HepG2 (cell line): ENCODE results near the gene C6orf136. TPM values are rescaled to one million over a fixed set of nuclear protein-coding genes. Genes with fewer than 3 reads are reported as not detected.
A peak's percentile ranks its signal among the peaks of the same experiment; 100 is the strongest.

Source experiments
- AKAP8 ChIP-seq: sonication (generic); formaldehyde crosslinking; IDR thresholded peaks from 2 replicates; pipeline ENCODE4 v1.5.1; 2020; ENCODE audit warnings: mild to moderate bottlenecking, missing genetic modification reagents
- ARID2 ChIP-seq: sonication (generic); formaldehyde crosslinking; IDR thresholded peaks from 2 replicates; pipeline ENCODE4 v1.8.1; 2022; ENCODE audit warnings: mild to moderate bottlenecking, missing genetic modification reagents, borderline replicate concordance
- ARNT ChIP-seq: fragments of 450-650 bp; IDR thresholded peaks from 2 replicates; pipeline ENCODE4 v1.6.1; 2017
- ATF1 ChIP-seq: IDR thresholded peaks from 2 replicates; pipeline ENCODE4 v1.6.1; 2016; ENCODE audit warnings: mild to moderate bottlenecking, control low read depth
- CCDC6 ChIP-seq: sonication (generic); formaldehyde crosslinking; IDR thresholded peaks from 2 replicates; pipeline ENCODE4 v1.8.1; 2022; ENCODE audit warnings: mild to moderate bottlenecking, missing genetic modification reagents, moderate library complexity
- CEBPG ChIP-seq: IDR thresholded peaks from 2 replicates; pipeline ENCODE4 v1.6.1; 2016
- HNRNPL ChIP-seq: fragments of 200-400 bp; formaldehyde crosslinking; IDR thresholded peaks from 2 replicates; pipeline ENCODE4 v1.6.1; 2017; ENCODE audit warnings: mild to moderate bottlenecking, low read depth, low read length
- KAT8 ChIP-seq: IDR thresholded peaks from 2 replicates; pipeline ENCODE4 v1.6.1; 2016; ENCODE audit warnings: missing genetic modification reagents, missing compliant biosample characterization
- KMT2B ChIP-seq: IDR thresholded peaks from 2 replicates; pipeline ENCODE4 v1.6.1; 2016; ENCODE audit warnings: missing genetic modification reagents, missing compliant biosample characterization
- MIER2 ChIP-seq: IDR thresholded peaks from 2 replicates; pipeline ENCODE4 v1.6.1; 2016; ENCODE audit warnings: missing biosample characterization, missing genetic modification reagents
- MZF1 ChIP-seq: sonication (generic); formaldehyde crosslinking; IDR thresholded peaks from 2 replicates; pipeline ENCODE4 v1.8.1; 2023; ENCODE audit warnings: mild to moderate bottlenecking, missing genetic modification reagents, borderline replicate concordance
- NCOA5 ChIP-seq: sonication (generic); formaldehyde crosslinking; IDR thresholded peaks from 2 replicates; pipeline ENCODE4 v1.4.0; 2020; ENCODE audit warnings: missing genetic modification reagents
- PRPF4 ChIP-seq: fragments of 200-400 bp; formaldehyde crosslinking; IDR thresholded peaks from 2 replicates; pipeline ENCODE4 v1.6.1; 2016; ENCODE audit warnings: low read length, low read depth; ENCODE audit not compliant: poor library complexity, severe bottlenecking
- SYNCRIP ChIP-seq: fragments of 200-400 bp; formaldehyde crosslinking; IDR thresholded peaks from 2 replicates; pipeline ENCODE4 v1.6.1; 2018; ENCODE audit warnings: mild to moderate bottlenecking, low read depth, low read length; ENCODE audit not compliant: insufficient read depth
- TARDBP ChIP-seq: sonication (generic); formaldehyde crosslinking; IDR thresholded peaks from 2 replicates; pipeline ENCODE4 v1.8.0; 2022; ENCODE audit warnings: mild to moderate bottlenecking, missing genetic modification reagents
- TMF1 ChIP-seq: sonication (generic); formaldehyde crosslinking; IDR thresholded peaks from 2 replicates; pipeline ENCODE4 v1.8.1; 2022; ENCODE audit warnings: low read depth, missing genetic modification reagents
- TSC22D2 ChIP-seq: sonication (generic); formaldehyde crosslinking; IDR thresholded peaks from 2 replicates; pipeline ENCODE4 v1.5.1; 2020; ENCODE audit warnings: missing genetic modification reagents, mild to moderate bottlenecking, borderline replicate concordance
- ZBTB39 ChIP-seq: sonication (generic); formaldehyde crosslinking; IDR thresholded peaks from 2 replicates; pipeline ENCODE4 v1.5.0; 2020; ENCODE audit warnings: missing genetic modification reagents
- ZNF138 ChIP-seq: sonication (generic); formaldehyde crosslinking; IDR thresholded peaks from 2 replicates; pipeline ENCODE4 v1.5.0; 2020; ENCODE audit warnings: mild to moderate bottlenecking, low read depth, missing genetic modification reagents
- ZNF292 ChIP-seq: sonication (generic); formaldehyde crosslinking; IDR thresholded peaks from 2 replicates; pipeline ENCODE4 v1.8.1; 2022; ENCODE audit warnings: mild to moderate bottlenecking, low read depth, missing genetic modification reagents, borderline replicate concordance
- ZNF3 ChIP-seq: IDR thresholded peaks from 2 replicates; pipeline ENCODE4 v1.7.0; 2017; ENCODE audit warnings: inconsistent platforms
- ZNF33B ChIP-seq: sonication (generic); formaldehyde crosslinking; IDR thresholded peaks from 2 replicates; pipeline ENCODE4 v1.5.1; 2020; ENCODE audit warnings: mild to moderate bottlenecking, missing genetic modification reagents
- ZNF431 ChIP-seq: sonication (generic); formaldehyde crosslinking; IDR thresholded peaks from 2 replicates; pipeline ENCODE4 v1.9.0; 2022; ENCODE audit warnings: missing genetic modification reagents, low read depth, mild to moderate bottlenecking, borderline replicate concordance
- ZNF44 ChIP-seq: sonication (generic); formaldehyde crosslinking; IDR thresholded peaks from 2 replicates; pipeline ENCODE4 v1.5.1; 2020; ENCODE audit warnings: mild to moderate bottlenecking, missing genetic modification reagents
- ZNF562 ChIP-seq: sonication (generic); formaldehyde crosslinking; IDR thresholded peaks from 2 replicates; pipeline ENCODE4 v1.8.0; 2022; ENCODE audit warnings: missing genetic modification reagents, borderline replicate concordance
- ZNF572 ChIP-seq: sonication (generic); formaldehyde crosslinking; IDR thresholded peaks from 2 replicates; pipeline ENCODE4 v1.5.1; 2020; ENCODE audit warnings: mild to moderate bottlenecking, missing genetic modification reagents
- ZNF7 ChIP-seq: IDR thresholded peaks from 2 replicates; pipeline ENCODE4 v1.6.1; 2016; ENCODE audit warnings: missing biosample characterization, missing genetic modification reagents
- ZNF816 ChIP-seq: sonication (generic); formaldehyde crosslinking; IDR thresholded peaks from 2 replicates; pipeline ENCODE4 v1.8.0; 2022; ENCODE audit warnings: missing genetic modification reagents, mild to moderate bottlenecking, borderline replicate concordance
- ZSCAN29 ChIP-seq: sonication (generic); formaldehyde crosslinking; conservative IDR thresholded peaks from 2 replicates; pipeline ENCODE4 v1.4.0; 2020; ENCODE audit warnings: mild to moderate bottlenecking, missing genetic modification reagents
- polyA plus RNA-seq, 8 experiments: library from polyadenylated mRNA; depleted of rRNA in 3 of 8; stranded (reverse) in 7 of 8; unstranded in 1 of 8; fragments of >200 nt; fragmentation: Illumina TruSeq in 4 of 8; extraction: Trizol in 4 of 8; gene quantifications; 2 replicates each; pipeline versions ENCODE4 v1.2.1 to v1.2.3, GENCODE V29; 2011 to 2016; ENCODE audit warnings: low read depth in 4 of 8, missing spikeins in 1 of 8, mixed read lengths in 1 of 8; ENCODE audit not compliant: insufficient read depth in 1 of 8
- total RNA-seq, 5 experiments: library from RNA; depleted of rRNA; stranded (reverse); fragments of >200 nt; fragmentation: Illumina TruSeq; extraction: Trizol; gene quantifications; 2 replicates each; pipeline ENCODE4 v1.2.3, GENCODE V29; 2016; ENCODE audit warnings: low read depth in 1 of 5
- TF ChIP-seq, protein P1 (sequence below): sonication (generic); formaldehyde crosslinking; IDR thresholded peaks from 2 replicates; pipeline ENCODE4 v1.8.1; 2023; ENCODE audit warnings: mild to moderate bottlenecking, missing genetic modification reagents, borderline replicate concordance

C6orf136 gene
- total and polyA plus RNA-seq, 2 of the 13 experiments (the other 11 are each of a cell fraction or from before 2014, with no cell fraction given): 12.0 to 26.2 TPM

- TF ChIP-seq ZNF44 (CRISPR knock-in tag): peak; percentile 91
- TF ChIP-seq ZNF3 (CRISPR knock-in tag): no peak
- TF ChIP-seq ZNF138 (CRISPR knock-in tag): no peak
- TF ChIP-seq ARNT: no peak
- no peak for TF ChIP-seq ZNF562 (CRISPR knock-in tag)
- peak; percentile 65; the same call in 1 of the 2 replicates for TF ChIP-seq KMT2B (CRISPR knock-in tag)
- peak; percentile 69; the same call in 1 of the 2 replicates for TF ChIP-seq ZNF572 (CRISPR knock-in tag)
- TF ChIP-seq CEBPG (CRISPR knock-in tag): peak; percentile 63; the same call in 1 of the 2 replicates
- TF ChIP-seq, protein P1, sequence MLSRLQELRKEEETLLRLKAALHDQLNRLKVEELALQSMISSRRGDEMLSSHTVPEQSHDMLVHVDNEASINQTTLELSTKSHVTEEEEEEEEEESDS (CRISPR knock-in tag): peak; percentile 72; the same call in 1 of the 2 replicates
- no peak for TF ChIP-seq SYNCRIP
- TF ChIP-seq KAT8 (CRISPR knock-in tag): peak; percentile 91
- TF ChIP-seq CCDC6 (CRISPR knock-in tag): peak; percentile 28; the same call in 1 of the 2 replicates
- peak; percentile 60; the same call in 1 of the 2 replicates for TF ChIP-seq ATF1
- peak; percentile 45; the same call in 1 of the 2 replicates for TF ChIP-seq TMF1 (CRISPR knock-in tag)
- TF ChIP-seq NCOA5 (CRISPR knock-in tag): no peak
- TF ChIP-seq ZNF816: no peak
- no peak for TF ChIP-seq HNRNPL
- TF ChIP-seq ZNF33B (CRISPR knock-in tag): 0 out of 2 replicates have a peak, but pooled peaks have one; percentile 25
- 0 out of 2 replicates have a peak, but pooled peaks have one; percentile 46 for TF ChIP-seq AKAP8 (CRISPR knock-in tag)
- TF ChIP-seq MZF1 (CRISPR knock-in tag): 0 out of 2 replicates have a peak, but pooled peaks have one; percentile 33
- no peak for TF ChIP-seq ZBTB39 (CRISPR knock-in tag)
- TF ChIP-seq TSC22D2 (CRISPR knock-in tag): no peak; the same call in 1 of the 2 replicates
- TF ChIP-seq ZNF7 (CRISPR knock-in tag): no peak
- TF ChIP-seq PRPF4: no peak
- TF ChIP-seq ZNF431: no peak; the same call in 1 of the 2 replicates
- TF ChIP-seq ZSCAN29 (CRISPR knock-in tag): peak; percentile 97
- peak; percentile 63; the same call in 1 of the 2 replicates for TF ChIP-seq MIER2 (CRISPR knock-in tag)
- peak; percentile 93; the same call in 1 of the 2 replicates for TF ChIP-seq ZNF292 (CRISPR knock-in tag)
- peak; percentile 97 for TF ChIP-seq TARDBP (CRISPR knock-in tag)
- no peak for TF ChIP-seq ARID2 (CRISPR knock-in tag)
These were observed 8.1 kb downstream of the C6orf136 start (continued) for GRCh38 chr6:30654798-30655742.
